Calu3 (cell line): ENCODE results near the gene ABCB8. TPM values are rescaled to one million over a fixed set of nuclear protein-coding genes. Genes with fewer than 3 reads are reported as not detected.

Experiments used
- BruUV-seq: library from RNA; stranded (reverse); fragments of 400-500 nt; replicated peaks from 2 replicates; lab custom pipeline; 2021; lab: Mats Ljungman, UMichigan
- CTCF ChIA-PET: fragments of 300-600 bp; sonication (Branson Sonifier 250); formaldehyde crosslinking; loops from one replicate; lab custom pipeline; 2022; ENCODE audit warnings: antibody characterized with exemption; lab: Charles Lee
- DNase-seq: peaks from one replicate; pipeline ENCODE4 v3.0.0; 2022
- H3K27ac Mint-ChIP-seq: one replicate; pipeline ENCODE4 v1.8.0; 2022; ENCODE audit warnings: mixed read lengths; ENCODE audit not compliant: unreplicated experiment
- H3K27me3 Mint-ChIP-seq: one replicate; pipeline ENCODE4 v1.8.0; 2022; ENCODE audit warnings: mixed read lengths; ENCODE audit not compliant: unreplicated experiment
- H3K36me3 Mint-ChIP-seq: one replicate; pipeline ENCODE4 v1.8.0; 2022; ENCODE audit warnings: mild to moderate bottlenecking, moderate library complexity, mixed read lengths; ENCODE audit not compliant: insufficient read depth, unreplicated experiment
- H3K4me1 Mint-ChIP-seq: one replicate; pipeline ENCODE4 v1.8.0; 2022; ENCODE audit warnings: mild to moderate bottlenecking, low read depth, mixed read lengths; ENCODE audit not compliant: unreplicated experiment
- H3K4me3 Mint-ChIP-seq: one replicate; pipeline ENCODE4 v1.8.0; 2022; ENCODE audit warnings: mild to moderate bottlenecking, low read depth, moderate library complexity, mixed read lengths; ENCODE audit not compliant: unreplicated experiment
- H3K9me3 Mint-ChIP-seq: one replicate; pipeline ENCODE4 v1.8.0; 2022; ENCODE audit warnings: low read depth, mixed read lengths; ENCODE audit not compliant: unreplicated experiment
- CTCF ChIP-seq: fragments of 200-600 bp; IDR thresholded peaks from one replicate; pipeline ENCODE4 v1.8.0; 2022; ENCODE audit warnings: antibody characterized with exemption; ENCODE audit not compliant: unreplicated experiment
- intact Hi-C: fragments of 100-400 bp; cut with micrococcal nuclease; formaldehyde crosslinking; loops from one replicate; pipeline ENCODE4 v1.10.0; 2022; ENCODE audit not compliant: unreplicated experiment
- total RNA-seq: library from RNA; stranded (reverse); gene quantifications from 2 replicates; pipeline ENCODE4 v1.2.3, GENCODE V29; 2022

The ABCB8 gene
- total RNA-seq, 1 experiment from 2014 or later: 40.2 TPM

- Mint-ChIP-seq H3K27me3 (no peaks in the 10 kb centered on the region), H3K27ac (no peak overlapping the region), H3K36me3 (peaks cover 69% of the 10 kb centered on the region), H3K4me3 (peak overlapping the region; percentile 98), H3K9me3 (no peaks in the 10 kb centered on the region), H3K4me1 (peaks cover 12% of the 10 kb centered on the region)
- intact Hi-C loops: no loop called here
- DNase-seq: no peak
- BruUV-seq: no TSS peak
- CTCF ChIA-PET: no interaction called here
- TF ChIP-seq CTCF: no peak
Observed at GRCh38 chr7:151079199-151079910, 51.1 kb downstream of the ABCB8 start.

DNA sequence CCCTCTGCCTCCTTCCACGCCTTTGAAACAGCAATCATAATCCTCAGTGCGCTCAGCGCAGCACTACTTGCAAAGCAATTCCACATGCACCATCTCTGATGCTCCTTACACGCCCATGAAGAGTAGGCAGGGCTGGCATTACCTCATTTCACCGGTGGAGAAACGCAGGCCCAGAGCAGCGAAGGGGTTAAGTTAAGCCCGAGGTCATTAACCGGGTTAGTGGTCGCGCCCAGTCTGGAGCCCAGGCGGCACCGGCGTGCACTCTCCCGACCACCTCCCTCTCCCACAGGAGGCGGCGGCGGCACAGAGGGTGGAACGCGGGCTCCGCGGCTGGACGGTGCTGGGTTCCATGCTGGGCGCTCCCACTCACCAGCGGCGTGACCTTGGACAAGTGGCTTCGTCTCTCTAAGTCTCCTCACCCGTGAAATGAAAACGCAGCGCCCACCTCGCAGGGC, 51.8 kb downstream of the ABCB8 start:
- no peak for TF ChIP-seq CTCF
- CTCF ChIA-PET: interaction anchor here (1.0 kb wide), 1 partner anchor 52 kb away, joined by 3 read pairs; the partner anchor contains the start of gene ABCB8
- H3K9me3 Mint-ChIP-seq: no peaks in the 10 kb centered on the region
- peak overlapping the region; percentile 98 for H3K4me3 Mint-ChIP-seq
- H3K27ac Mint-ChIP-seq: peak overlapping the region; percentile 56
- DNase-seq: no peak
- BruUV-seq: no TSS peak
- H3K4me1 Mint-ChIP-seq: peaks cover 16% of the 10 kb centered on the region
- H3K36me3 Mint-ChIP-seq: peaks cover 64% of the 10 kb centered on the region
- no peaks in the 10 kb centered on the region for H3K27me3 Mint-ChIP-seq
- intact Hi-C loops: loop anchor here (5.0 kb wide), 1 partner anchor 53 kb away; the partner anchor contains the start of gene ABCB8

DNA sequence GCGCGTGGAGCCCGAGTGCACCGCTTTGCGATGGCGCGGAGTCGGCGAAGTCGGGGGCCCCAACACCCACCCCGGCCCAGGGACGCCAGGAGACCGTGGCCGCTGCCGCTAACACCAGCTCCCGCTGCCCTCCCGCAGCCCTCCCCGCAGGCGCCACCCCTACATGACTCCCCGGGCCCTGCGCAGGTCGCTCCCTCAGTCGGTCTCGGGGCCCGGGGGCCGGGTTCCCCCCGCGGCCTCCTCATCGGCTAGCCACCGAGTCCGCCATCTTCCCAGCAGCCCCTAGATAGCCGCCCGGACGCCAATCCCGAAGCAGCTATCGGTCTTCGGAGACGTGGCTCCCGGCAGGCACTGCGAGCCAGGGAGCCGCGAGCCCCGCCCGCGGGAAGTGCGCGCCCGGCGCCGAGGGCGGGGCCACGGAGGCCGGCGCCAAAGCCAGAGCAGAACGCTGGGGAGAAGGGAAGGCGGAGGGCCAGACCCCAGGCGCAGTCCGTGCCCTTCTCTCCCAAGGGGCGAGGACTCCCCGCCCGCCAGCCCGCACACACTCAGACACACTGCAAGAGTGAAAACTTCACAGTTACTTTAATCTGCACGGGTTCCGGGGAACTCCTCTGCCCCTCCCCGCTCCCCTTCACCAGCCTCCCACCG, 52.4 kb downstream of the ABCB8 start, which contains the start of gene FASTK:
Gene FASTK (minus strand): TSS at position 288 of the 648 bp plus-strand sequence. CDS start 43 bp downstream, at position 245.
- peak; percentile 91 for DNase-seq
- Mint-ChIP-seq H3K4me3 (peak within 1 kb of the TSS; percentile 98), H3K27ac (peak within 1 kb of the TSS; percentile 61), H3K9me3 (no peaks in the 10 kb centered on the region), H3K27me3 (no peaks in the 10 kb centered on the region), H3K4me1 (peaks cover 21% of the 10 kb centered on the region), H3K36me3 (peaks cover 64% of the 10 kb centered on the region)
- BruUV-seq: no TSS peak
- CTCF ChIA-PET: interaction anchor here (1.0 kb wide), 1 partner anchor 52 kb away, joined by 3 read pairs; the partner anchor contains the start of gene ABCB8
- no peak for TF ChIP-seq CTCF
- intact Hi-C loops: loop anchor here (5.0 kb wide), 1 partner anchor 53 kb away; the partner anchor contains the start of gene ABCB8

DNA sequence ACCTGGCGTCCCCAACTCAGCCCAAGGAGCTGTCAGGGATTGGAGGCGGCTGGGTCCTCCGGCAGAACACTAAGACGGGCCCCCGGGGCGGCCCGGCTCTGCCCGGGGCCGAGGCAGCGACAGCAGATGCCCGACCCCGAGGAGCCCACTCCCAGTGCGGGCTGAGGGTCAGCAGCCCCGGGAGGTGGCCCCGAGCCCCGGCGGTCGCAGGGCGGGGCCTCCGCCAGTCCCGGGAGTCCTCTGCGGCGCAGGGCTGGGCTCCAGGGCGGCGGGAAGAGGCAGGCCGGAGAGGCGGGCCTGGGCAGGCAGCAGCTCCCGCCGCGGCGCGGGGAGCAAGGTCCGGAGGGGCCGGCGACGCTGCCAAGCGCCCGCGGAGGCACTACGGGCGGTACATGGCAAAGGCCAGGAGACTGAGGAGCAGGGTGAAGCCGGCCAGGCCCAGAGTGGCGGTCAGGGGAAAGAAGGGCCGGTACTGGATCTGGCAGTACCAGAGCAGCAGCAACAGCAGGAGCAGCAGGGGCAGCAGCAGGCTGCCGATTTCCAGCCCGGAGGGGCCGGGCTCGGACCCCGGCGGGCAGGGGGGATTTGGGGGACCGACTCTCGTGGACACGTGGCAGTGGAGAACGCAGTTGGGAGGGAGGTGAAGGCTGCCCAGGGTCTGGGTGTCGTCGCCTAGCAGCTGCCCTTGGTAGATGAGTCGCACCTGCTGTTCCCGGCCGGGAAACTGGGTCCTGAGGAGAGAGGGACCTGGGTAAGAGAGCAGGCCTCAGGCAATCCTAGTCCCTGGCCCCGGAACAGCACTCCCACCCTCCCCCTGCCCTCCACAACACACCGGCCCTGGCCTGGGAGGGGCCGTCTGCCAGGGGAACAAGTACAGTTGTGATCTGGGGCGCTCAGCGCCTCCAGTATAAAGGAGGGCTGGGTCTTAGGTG, 53.2 kb downstream of the ABCB8 start:
- CTCF ChIA-PET: interaction anchor here (1.0 kb wide), 1 partner anchor 53 kb away, joined by 3 read pairs; the partner anchor contains the start of gene ABCB8
- H3K4me1 Mint-ChIP-seq: peaks cover 24% of the 10 kb centered on the region
- H3K27ac Mint-ChIP-seq: peak overlapping the region; percentile 61
- H3K9me3 Mint-ChIP-seq: no peaks in the 10 kb centered on the region
- peak; percentile 35 for DNase-seq
- no peaks in the 10 kb centered on the region for H3K27me3 Mint-ChIP-seq
- TF ChIP-seq CTCF: no peak
- peaks cover 63% of the 10 kb centered on the region for H3K36me3 Mint-ChIP-seq
- peak overlapping the region; percentile 98 for H3K4me3 Mint-ChIP-seq
- intact Hi-C loops: loop anchor here (5.0 kb wide), 1 partner anchor 54 kb away; the partner anchor contains the start of gene ABCB8
- no TSS peak for BruUV-seq
